KG1 (cell line): ENCODE measurements around the gene ATP8B4.

Experiments used
- DNase-seq: peaks from one replicate; lab custom pipeline; 2025; lab: John Stamatoyannopoulos, UW

Gene ATP8B4

DNA sequence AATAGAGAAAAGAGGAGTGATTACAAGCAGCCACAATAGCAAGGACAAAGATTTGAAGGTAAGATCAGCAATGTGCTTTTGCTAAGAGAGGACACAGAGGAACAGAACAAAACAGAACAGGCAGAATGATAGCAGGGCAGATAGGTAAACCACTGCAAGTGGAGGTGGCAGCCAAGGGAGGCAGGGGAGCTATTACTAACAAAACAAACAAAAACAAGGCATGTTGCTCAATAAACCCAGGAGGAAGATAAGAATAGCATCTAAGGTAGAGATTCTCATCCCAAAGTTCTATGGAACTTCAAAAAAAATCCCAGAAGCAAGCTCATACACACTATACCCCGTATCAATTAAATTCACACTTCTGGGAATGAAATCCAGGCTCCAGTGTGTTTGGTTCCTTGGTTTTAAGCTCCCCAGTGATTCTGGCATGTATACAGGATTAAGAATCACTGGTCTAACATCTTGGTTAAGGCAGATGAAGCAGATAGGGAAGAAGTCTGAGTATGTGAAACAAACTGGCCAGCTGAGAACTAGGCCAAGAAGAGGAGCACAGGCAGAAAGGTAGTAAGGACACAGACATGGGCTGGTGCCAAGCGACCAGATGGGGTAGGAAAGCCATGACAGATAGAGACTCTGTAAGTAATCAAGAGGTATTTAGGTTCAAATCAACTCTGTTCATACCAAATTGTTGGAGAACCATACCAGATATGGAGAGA is 309.0 kb downstream of the ATP8B4 start:
- no peak for DNase-seq

DNA sequence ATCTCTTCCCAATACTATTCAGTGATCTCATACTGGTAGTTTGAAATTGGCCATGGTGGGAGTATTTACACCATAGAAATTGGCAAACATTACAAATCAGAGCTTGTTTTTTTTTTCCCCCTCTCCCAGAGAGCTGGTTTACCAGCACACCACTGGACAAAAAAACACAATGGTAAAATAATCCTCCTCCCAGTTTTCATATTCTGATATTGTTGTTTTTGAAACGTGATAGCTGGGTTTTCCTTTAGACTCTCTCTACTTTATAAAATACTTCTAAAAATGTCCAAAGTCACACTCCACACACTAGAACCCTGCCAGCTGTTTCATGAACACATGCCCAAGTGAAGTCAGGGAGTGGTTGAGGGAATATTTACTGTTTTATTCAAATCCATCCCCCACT is 310.7 kb downstream of the ATP8B4 start:
- no peak for DNase-seq
